Measurements from ENCODE around the gene IRX2. TPM values are rescaled to one million over a fixed set of nuclear protein-coding genes. Genes with fewer than 3 reads are reported as not detected.

The IRX2 gene
- total and polyA plus RNA-seq, 2 of the 8 experiments (the other 6 are each of a cell fraction or from before 2014, with no cell fraction given): 23.4 to 40.4 TPM

DNA sequence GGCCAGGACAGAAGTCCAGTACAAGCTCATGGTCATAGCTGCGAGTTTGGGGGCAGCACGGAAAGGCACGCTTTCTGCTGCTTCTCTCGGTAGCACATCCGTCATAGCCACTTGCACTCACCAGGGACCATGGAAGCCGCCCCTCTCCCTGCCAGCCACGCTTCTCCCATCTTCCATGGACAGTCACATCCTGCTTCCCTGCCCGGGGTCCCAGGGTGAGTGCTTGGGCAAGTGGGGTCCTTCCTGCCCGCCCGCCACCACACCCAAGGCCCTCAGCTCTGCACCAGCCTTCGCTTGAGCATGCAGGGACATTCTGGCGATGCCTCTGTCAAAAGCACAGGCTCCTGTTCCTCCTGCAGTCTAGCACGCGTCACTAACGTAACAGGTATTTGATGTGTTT is 13.1 kb upstream of the IRX2 start:
- H3K27ac ChIP-seq (ENCODE audit: low read depth, low read length): no peak overlapping the region
- no peak overlapping the region for H2AK5ac ChIP-seq (ENCODE audit: low read depth, low read length)
- no peak for FAIRE-seq
- peaks cover 0 to 2% (median under 1%) of the 10 kb centered on the region in 4 experiments; a peak in 3 of 7 replicates for H3K27me3 ChIP-seq (replicated peaks in 1 of 4; ENCODE audit: control insufficient read depth in 3 of 4, extremely low read depth in 1 of 4, insufficient read depth in 3 of 4, low read length in 3 of 4)
- H2BK20ac ChIP-seq (ENCODE audit: low read length): no peak overlapping the region
- peaks cover 0 to 5% of the 10 kb centered on the region in 2 experiments; a peak in 2 of 4 replicates for H3K9me3 ChIP-seq (ENCODE audit: insufficient read depth in 2 of 2, low read depth in 1 of 2, low read length in 1 of 2)
- no peak overlapping the region for H3K56ac ChIP-seq (replicated peaks; ENCODE audit: insufficient read length, low read depth, low read length)
- no peaks in the 10 kb centered on the region for H3K79me1 ChIP-seq (ENCODE audit: low read depth, low read length)
- no peak overlapping the region for H2BK120ac ChIP-seq (replicated peaks; ENCODE audit: low read depth, low read length)
- peak overlapping the region; percentile 74; the same call in 1 of the 2 replicates for H2BK15ac ChIP-seq (ENCODE audit: low read length)
- ChIA-PET CTCF (ENCODE audit: partially characterized antibody) (no interaction called here), POLR2A (ENCODE audit: partially characterized antibody) (no interaction called here)
- no peak overlapping the region for H3K23ac ChIP-seq (ENCODE audit: insufficient read length)
- no peak overlapping the region for H3K4me2 ChIP-seq (ENCODE audit: insufficient read depth in 1 of 2, low read depth in 2 of 2, low read length in 2 of 2)
- H3K36me3 ChIP-seq (ENCODE audit: control insufficient read depth in 2 of 4, insufficient read depth in 4 of 4, low read length in 3 of 4): no peaks in the 10 kb centered on the region
- H2BK5ac ChIP-seq (ENCODE audit: low read depth, low read length): no peak overlapping the region
- H2AFZ ChIP-seq (ENCODE audit: low read length): no peak overlapping the region
- peaks cover 2 to 13% (median 6%) of the 10 kb centered on the region in 4 experiments for H3K4me1 ChIP-seq (replicated peaks in 1 of 4; ENCODE audit: control insufficient read depth in 3 of 4, insufficient read depth in 4 of 4, low read length in 3 of 4)
- no peak overlapping the region for H3K14ac ChIP-seq (ENCODE audit: insufficient read length)
- H3K18ac ChIP-seq (ENCODE audit: extremely low read depth, low read length): no peak overlapping the region
- H3K4ac ChIP-seq (replicated peaks; ENCODE audit: insufficient read length, low read depth, low read length): no peak overlapping the region
- no peak overlapping the region for H4K5ac ChIP-seq (ENCODE audit: insufficient read length, low read depth, low read length)
- H2BK12ac ChIP-seq (ENCODE audit: low read depth, low read length): peak overlapping the region; percentile 71; the same call in 1 of the 2 replicates
- no peaks in the 10 kb centered on the region for H4K20me1 ChIP-seq (replicated peaks in 1 of 2; ENCODE audit: control insufficient read depth in 1 of 2, insufficient read depth in 2 of 2, low read length in 2 of 2)
- no peaks in the 10 kb centered on the region for H3K79me2 ChIP-seq (ENCODE audit: control insufficient read depth in 1 of 2, insufficient read depth in 2 of 2, low read length in 2 of 2)
- no peak overlapping the region for H3K4me3 ChIP-seq (ENCODE audit: extremely low read depth in 1 of 4, insufficient read depth in 2 of 4, low read depth in 3 of 4, low read length in 4 of 4)
- no peaks in the 10 kb centered on the region for H3K23me2 ChIP-seq (ENCODE audit: low read depth, low read length)
- no peak overlapping the region for H4K91ac ChIP-seq (replicated peaks; ENCODE audit: insufficient read length, low read length)
- no peak overlapping the region for H3K9ac ChIP-seq (replicated peaks in 1 of 4; ENCODE audit: extremely low read depth in 1 of 4, low read depth in 3 of 4, low read length in 3 of 4)
- no peak overlapping the region for H4K8ac ChIP-seq (ENCODE audit: extremely low read depth, insufficient read depth, low read length)
- 91% methylated on average over 14 of the region's 15 CpGs; no CpG with 5 or more reads in 1 of the 2 experiments for WGBS, 2 experiments (ENCODE audit: extremely low coverage in 1 of 2, insufficient coverage in 1 of 2, insufficient read length in 1 of 2, insufficient replicate concordance in 2 of 2, low coverage in 1 of 2, low lambda C conversion rate in 2 of 2, missing lambda C conversion rate in 1 of 2)
- no peak for DNase-seq (ENCODE audit: low read depth in 1 of 2, low spot score in 2 of 2)
- TF ChIP-seq CHD2 (IDR thresholded peaks at IDR 0.05; ENCODE audit: low read length) (no peak), RAD21 (IDR thresholded peaks at IDR 0.05 in 1 of 2, conservative IDR thresholded peaks at IDR 0.05 in 1 of 2; ENCODE audit: low read depth in 2 of 2, low read length in 2 of 2) (no peak), PHF8 (conservative IDR thresholded peaks at IDR 0.05; ENCODE audit: low read depth, low read length) (no peak), KDM4A (IDR thresholded peaks at IDR 0.05; ENCODE audit: low read depth, low read length, severe bottlenecking) (no peak), SIN3A (conservative IDR thresholded peaks at IDR 0.05 in 1 of 2, IDR thresholded peaks at IDR 0.05 in 1 of 2; ENCODE audit: low read depth in 1 of 2, low read length in 2 of 2) (no peak), HDAC6 (IDR thresholded peaks at IDR 0.05; ENCODE audit: low read depth, low read length) (no peak), CBX8 (IDR thresholded peaks at IDR 0.05; ENCODE audit: borderline replicate concordance, low read depth, low read length) (no peak), SP1 (IDR thresholded peaks at IDR 0.05; ENCODE audit: low read depth, low read length) (no peak), TBP (IDR thresholded peaks at IDR 0.05; ENCODE audit: low read depth, low read length) (no peak), EP300 (IDR thresholded peaks at IDR 0.05; ENCODE audit: borderline replicate concordance in 1 of 2, low read depth in 2 of 2, low read length in 2 of 2) (no peak), SIX5 (IDR thresholded peaks at IDR 0.05; ENCODE audit: low read depth, low read length) (no peak), CREB1 (IDR thresholded peaks at IDR 0.05) (no peak), GTF2F1 (IDR thresholded peaks at IDR 0.05; ENCODE audit: borderline replicate concordance, low read depth, low read length) (no peak), SP2 (IDR thresholded peaks at IDR 0.05; ENCODE audit: low read length) (no peak), RFX5 (IDR thresholded peaks at IDR 0.05; ENCODE audit: borderline replicate concordance, low read depth, low read length) (no peak)
